Activated naive CD4-positive, alpha-beta T cell treated with anti-CD3 and anti-CD28 coated beads, Interleukin-2, amount 10 ng/mL, durations not matched to agents 7 days and 5 days (primary cell): ENCODE data around the gene LZTR1.
A peak's percentile ranks its signal among the peaks of the same experiment; 100 is the strongest.

ENCODE experiments used
- CTCF ChIA-PET: fragments of 350-600 bp; sonication (Branson Sonifier 250); formaldehyde crosslinking; loops from one replicate; lab custom pipeline; 2021; ENCODE audit warnings: antibody characterized with exemption; lab: Charles Lee
- DNase-seq: peaks from one replicate; pipeline ENCODE4 v3.0.0-alpha.2; 2020
- H3K27ac Mint-ChIP-seq: one replicate; pipeline ENCODE4 v1.8.0; 2021; ENCODE audit warnings: mild to moderate bottlenecking, moderate library complexity, mixed read lengths
- H3K27me3 Mint-ChIP-seq: one replicate; pipeline ENCODE4 v1.8.0; 2021; ENCODE audit warnings: mild to moderate bottlenecking, mixed read lengths
- H3K36me3 Mint-ChIP-seq: one replicate; pipeline ENCODE4 v1.8.0; 2021; ENCODE audit warnings: mixed read lengths
- H3K4me1 Mint-ChIP-seq: one replicate; pipeline ENCODE4 v1.8.0; 2021; ENCODE audit warnings: mixed read lengths
- H3K4me3 Mint-ChIP-seq: one replicate; pipeline ENCODE4 v1.8.0; 2021; ENCODE audit warnings: mild to moderate bottlenecking, moderate library complexity, mixed read lengths
- H3K9me3 Mint-ChIP-seq: one replicate; pipeline ENCODE4 v1.8.0; 2021; ENCODE audit warnings: mixed read lengths

The LZTR1 gene

GRCh38 chr22:20944042-20944441 lies 38.1 kb upstream of the LZTR1 start:
- CTCF ChIA-PET: no interaction called here
- Mint-ChIP-seq H3K9me3 (no peaks in the 10 kb centered on the region), H3K27ac (no peak overlapping the region), H3K4me1 (peaks cover 38% of the 10 kb centered on the region), H3K27me3 (no peaks in the 10 kb centered on the region), H3K36me3 (peaks cover 40% of the 10 kb centered on the region), H3K4me3 (no peak overlapping the region)
- no peak for DNase-seq

DNA sequence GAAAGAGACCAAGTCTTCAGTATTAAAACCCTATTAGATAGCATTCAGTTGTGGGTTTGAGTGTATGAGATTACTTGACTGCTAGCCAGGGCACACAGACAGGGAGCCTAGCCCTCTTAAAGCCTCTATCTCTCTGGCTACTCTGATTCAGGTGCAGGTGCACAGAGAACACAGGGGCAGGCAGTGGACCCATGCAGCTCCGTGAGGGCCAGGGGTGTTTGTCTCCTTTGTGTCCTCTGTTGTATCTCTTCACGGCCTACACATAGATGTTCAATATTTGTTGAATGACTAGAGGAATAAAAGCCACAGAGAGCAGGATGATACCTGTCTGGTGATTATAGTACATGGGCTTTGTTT lies 36.5 kb upstream of the LZTR1 start:
- CTCF ChIA-PET: no interaction called here
- Mint-ChIP-seq H3K4me1 (peaks cover 44% of the 10 kb centered on the region), H3K36me3 (peaks cover 43% of the 10 kb centered on the region), H3K27ac (no peak overlapping the region), H3K9me3 (no peaks in the 10 kb centered on the region), H3K27me3 (no peaks in the 10 kb centered on the region), H3K4me3 (no peak overlapping the region)
- DNase-seq: no peak

- H3K4me1 Mint-ChIP-seq: peaks cover 40% of the 10 kb centered on the region
- no peak overlapping the region for H3K4me3 Mint-ChIP-seq
- H3K27me3 Mint-ChIP-seq: no peaks in the 10 kb centered on the region
- peaks cover 42% of the 10 kb centered on the region for H3K36me3 Mint-ChIP-seq
- DNase-seq: no peak
- H3K27ac Mint-ChIP-seq: peak overlapping the region; percentile 11
- CTCF ChIA-PET: no interaction called here
- H3K9me3 Mint-ChIP-seq: no peaks in the 10 kb centered on the region
Observed at GRCh38 chr22:20946080-20946986, 35.8 kb upstream of the LZTR1 start.

- Mint-ChIP-seq H3K4me1 (peaks cover 40% of the 10 kb centered on the region), H3K27ac (no peak overlapping the region), H3K9me3 (no peaks in the 10 kb centered on the region), H3K27me3 (no peaks in the 10 kb centered on the region), H3K4me3 (no peak overlapping the region), H3K36me3 (peaks cover 45% of the 10 kb centered on the region)
- CTCF ChIA-PET: no interaction called here
- no peak for DNase-seq
Observed at GRCh38 chr22:20946991-20947390, 35.1 kb upstream of the LZTR1 start.

DNA sequence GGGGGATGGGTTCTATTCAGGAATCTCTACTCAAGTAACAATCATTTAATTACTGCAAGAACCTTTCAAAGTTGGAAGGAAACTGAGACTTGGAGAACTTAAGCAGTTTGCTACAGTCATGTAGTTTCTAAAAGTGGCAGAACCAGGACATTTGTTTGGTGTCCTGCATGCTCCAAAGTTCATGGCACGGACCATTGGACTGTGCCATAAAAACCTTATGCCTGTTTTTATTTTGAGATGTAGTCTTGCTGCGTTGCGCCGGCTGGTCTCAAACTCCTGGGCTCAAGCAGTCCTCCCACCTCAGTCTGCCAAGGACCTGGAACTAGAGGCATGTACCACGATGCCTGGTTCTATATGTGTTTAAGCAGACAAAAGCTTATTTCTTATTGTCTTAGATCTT lies 33.6 kb upstream of the LZTR1 start:
- peaks cover 48% of the 10 kb centered on the region for H3K36me3 Mint-ChIP-seq
- H3K4me1 Mint-ChIP-seq: peaks cover 40% of the 10 kb centered on the region
- no peaks in the 10 kb centered on the region for H3K9me3 Mint-ChIP-seq
- CTCF ChIA-PET: interaction anchor here (1.0 kb wide), 1 partner anchor 11 kb away, joined by 3 read pairs; no protein-coding TSS in a partner anchor
- H3K27me3 Mint-ChIP-seq: no peaks in the 10 kb centered on the region
- no peak for DNase-seq
- no peak overlapping the region for H3K4me3 Mint-ChIP-seq
- H3K27ac Mint-ChIP-seq: no peak overlapping the region

DNA sequence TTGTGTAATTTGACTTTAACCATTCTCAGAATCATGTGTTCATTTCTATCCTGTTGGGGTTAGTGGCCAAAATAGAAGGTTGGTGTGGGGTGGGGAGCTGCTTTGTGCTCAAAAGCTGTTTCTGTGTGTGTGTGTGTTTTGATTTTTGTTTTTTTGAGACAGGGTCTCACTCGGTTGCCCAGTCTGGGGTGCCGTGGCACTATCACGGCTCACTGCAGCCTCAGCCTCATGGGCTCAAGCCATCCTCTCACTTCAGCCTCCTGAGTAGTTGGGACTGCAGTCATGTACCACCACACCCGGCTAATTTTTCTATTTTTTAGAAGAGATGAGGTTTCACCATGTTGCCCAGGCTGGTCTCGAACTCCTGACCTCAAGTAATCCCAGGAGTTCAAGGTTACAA lies 33.1 kb upstream of the LZTR1 start:
- DNase-seq: no peak
- H3K9me3 Mint-ChIP-seq: no peaks in the 10 kb centered on the region
- H3K4me1 Mint-ChIP-seq: peaks cover 35% of the 10 kb centered on the region
- H3K27ac Mint-ChIP-seq: no peak overlapping the region
- CTCF ChIA-PET: interaction anchor here (1.0 kb wide), 1 partner anchor 11 kb away, joined by 3 read pairs; no protein-coding TSS in a partner anchor
- no peak overlapping the region for H3K4me3 Mint-ChIP-seq
- no peaks in the 10 kb centered on the region for H3K27me3 Mint-ChIP-seq
- H3K36me3 Mint-ChIP-seq: peaks cover 50% of the 10 kb centered on the region

- H3K4me3 Mint-ChIP-seq: no peak overlapping the region
- H3K36me3 Mint-ChIP-seq: peaks cover 52% of the 10 kb centered on the region
- no peak for DNase-seq
- no peaks in the 10 kb centered on the region for H3K27me3 Mint-ChIP-seq
- no peaks in the 10 kb centered on the region for H3K9me3 Mint-ChIP-seq
- H3K4me1 Mint-ChIP-seq: peaks cover 35% of the 10 kb centered on the region
- CTCF ChIA-PET: no interaction called here
- H3K27ac Mint-ChIP-seq: peak overlapping the region; percentile 68
Observed at GRCh38 chr22:20949698-20950183, 32.4 kb upstream of the LZTR1 start.

- H3K27me3 Mint-ChIP-seq: peaks cover 4% of the 10 kb centered on the region
Observed at GRCh38 chr22:20951151-20951931, 30.8 kb upstream of the LZTR1 start.

GRCh38 chr22:20951932-20952380 lies 30.1 kb upstream of the LZTR1 start:
- no peak for DNase-seq
- Mint-ChIP-seq H3K36me3 (peaks cover 50% of the 10 kb centered on the region), H3K4me3 (no peak overlapping the region), H3K9me3 (no peaks in the 10 kb centered on the region), H3K4me1 (peaks cover 30% of the 10 kb centered on the region), H3K27ac (no peak overlapping the region), H3K27me3 (peaks cover 10% of the 10 kb centered on the region)
- CTCF ChIA-PET: interaction anchor here (0.9 to 3.1 kb wide), 2 partner anchors 10 to 26 kb away, joined by 3 to 16 read pairs; no protein-coding TSS in a partner anchor

More at GRCh38 chr22:20951151-20951931, 30.8 kb upstream of the LZTR1 start:
- H3K4me1 Mint-ChIP-seq: peaks cover 31% of the 10 kb centered on the region
- H3K9me3 Mint-ChIP-seq: no peaks in the 10 kb centered on the region
- CTCF ChIA-PET: interaction anchor here (3.1 kb wide), 1 partner anchor 10 kb away, joined by 16 read pairs; no protein-coding TSS in a partner anchor
- no peak overlapping the region for H3K27ac Mint-ChIP-seq
- no peak for DNase-seq
- H3K4me3 Mint-ChIP-seq: no peak overlapping the region
- peaks cover 52% of the 10 kb centered on the region for H3K36me3 Mint-ChIP-seq

DNA sequence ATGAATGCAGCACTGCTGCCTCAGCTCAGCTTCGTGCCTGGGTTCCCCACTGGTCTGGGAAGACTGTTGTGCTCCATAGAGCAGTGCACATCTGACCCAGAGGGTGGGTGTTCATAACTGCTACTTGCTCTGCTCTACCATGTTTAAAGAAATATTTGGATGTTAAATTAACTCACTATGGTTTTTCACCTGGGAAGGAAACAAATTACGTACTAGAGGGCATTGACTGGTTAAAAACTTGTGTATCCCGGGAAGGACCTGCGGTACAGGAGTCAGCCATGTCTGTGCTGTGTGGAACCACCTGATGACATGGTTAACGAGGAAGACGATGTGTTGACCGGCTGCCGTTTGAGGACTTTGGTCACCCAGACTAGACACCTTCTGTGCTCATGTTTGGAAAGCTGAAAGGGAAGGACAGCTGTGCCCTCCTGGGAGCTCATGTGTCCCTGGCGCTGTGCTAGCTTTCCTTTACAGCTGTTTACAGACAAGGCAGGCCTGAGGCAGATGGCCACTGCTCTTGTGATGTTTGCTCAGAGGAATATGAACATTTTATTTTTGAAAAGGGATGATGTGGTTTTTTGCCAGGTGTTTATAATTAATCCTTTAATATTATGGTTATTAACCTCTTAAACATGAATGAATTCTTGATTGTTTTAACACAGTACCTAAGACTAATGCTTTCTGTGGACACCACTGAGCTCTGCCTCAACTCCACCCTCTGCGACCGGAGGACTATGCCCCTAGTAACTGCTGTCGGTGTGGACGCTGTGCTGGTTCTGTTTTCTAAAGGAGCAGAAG lies 29.4 kb upstream of the LZTR1 start:
- Mint-ChIP-seq H3K9me3 (no peaks in the 10 kb centered on the region), H3K27ac (no peak overlapping the region), H3K27me3 (peaks cover 18% of the 10 kb centered on the region), H3K4me3 (no peak overlapping the region), H3K36me3 (peaks cover 46% of the 10 kb centered on the region), H3K4me1 (peaks cover 33% of the 10 kb centered on the region)
- CTCF ChIA-PET: interaction anchor here (0.9 to 3.1 kb wide), 2 partner anchors 9 to 27 kb away, joined by 3 to 16 read pairs; no protein-coding TSS in a partner anchor
- DNase-seq: no peak

DNA sequence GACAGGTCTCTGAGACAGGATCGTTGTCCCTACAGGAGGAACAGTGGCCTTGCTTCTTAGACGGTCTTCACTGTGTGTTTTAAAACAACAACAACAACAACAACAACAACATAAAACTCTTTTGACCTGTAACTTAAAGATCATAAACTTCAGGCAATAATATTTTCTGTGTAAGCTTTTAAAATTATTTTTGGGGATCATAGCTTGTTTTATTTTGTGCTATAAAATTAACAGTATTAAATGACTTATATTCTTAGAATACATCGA lies 28.8 kb upstream of the LZTR1 start:
- CTCF ChIA-PET: interaction anchor here (3.1 kb wide), 1 partner anchor 8 kb away, joined by 16 read pairs; no protein-coding TSS in a partner anchor
- no peak for DNase-seq
- Mint-ChIP-seq H3K4me1 (peaks cover 33% of the 10 kb centered on the region), H3K36me3 (peaks cover 40% of the 10 kb centered on the region), H3K9me3 (no peaks in the 10 kb centered on the region), H3K4me3 (no peak overlapping the region), H3K27me3 (peaks cover 23% of the 10 kb centered on the region), H3K27ac (no peak overlapping the region)

DNA sequence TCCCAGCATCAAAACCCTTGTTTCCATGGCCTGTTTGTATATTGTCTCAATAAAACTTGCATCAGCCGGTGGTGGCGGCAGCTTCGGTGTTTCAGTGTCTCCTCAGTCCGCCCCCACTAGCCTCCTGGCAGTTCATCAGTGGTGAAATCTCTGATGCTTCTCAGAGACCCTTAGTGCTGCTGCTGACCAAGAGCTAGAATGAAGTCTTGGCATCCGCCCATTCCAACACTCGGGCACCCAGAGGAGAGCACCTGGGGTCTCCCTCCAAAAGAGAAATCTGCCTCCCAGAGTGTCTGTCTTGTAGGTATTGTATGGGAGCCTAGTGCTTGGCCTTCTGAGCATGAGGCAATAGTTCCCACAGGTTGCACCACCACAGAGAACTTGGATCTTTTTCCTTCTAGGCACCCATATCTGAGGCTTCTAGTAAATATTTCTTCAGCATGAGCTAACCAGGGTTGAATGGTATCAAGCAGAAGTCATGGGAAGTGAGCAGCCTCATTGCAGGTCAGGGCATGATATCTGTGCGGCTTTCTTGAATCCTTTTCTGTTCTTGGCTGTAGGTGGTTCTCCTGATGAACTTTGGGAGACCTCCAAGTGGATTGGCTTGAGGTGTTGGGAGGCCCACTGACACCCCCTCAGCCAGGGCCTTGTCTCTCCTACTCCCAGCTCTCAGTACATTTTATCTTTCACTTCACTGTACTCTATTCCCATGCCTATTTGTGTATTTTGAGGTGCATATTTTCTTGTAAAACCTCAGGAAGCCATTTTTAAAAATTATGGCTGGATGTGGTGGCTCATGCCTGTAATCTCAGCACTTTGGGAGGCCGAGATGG lies 28.2 kb upstream of the LZTR1 start:
- no peak for DNase-seq
- H3K9me3 Mint-ChIP-seq: no peaks in the 10 kb centered on the region
- peaks cover 27% of the 10 kb centered on the region for H3K4me1 Mint-ChIP-seq
- no peak overlapping the region for H3K4me3 Mint-ChIP-seq
- H3K27me3 Mint-ChIP-seq: peaks cover 29% of the 10 kb centered on the region
- CTCF ChIA-PET: interaction anchor here (3.1 kb wide), 1 partner anchor 8 kb away, joined by 16 read pairs; no protein-coding TSS in a partner anchor
- peaks cover 39% of the 10 kb centered on the region for H3K36me3 Mint-ChIP-seq
- H3K27ac Mint-ChIP-seq: no peak overlapping the region

DNA sequence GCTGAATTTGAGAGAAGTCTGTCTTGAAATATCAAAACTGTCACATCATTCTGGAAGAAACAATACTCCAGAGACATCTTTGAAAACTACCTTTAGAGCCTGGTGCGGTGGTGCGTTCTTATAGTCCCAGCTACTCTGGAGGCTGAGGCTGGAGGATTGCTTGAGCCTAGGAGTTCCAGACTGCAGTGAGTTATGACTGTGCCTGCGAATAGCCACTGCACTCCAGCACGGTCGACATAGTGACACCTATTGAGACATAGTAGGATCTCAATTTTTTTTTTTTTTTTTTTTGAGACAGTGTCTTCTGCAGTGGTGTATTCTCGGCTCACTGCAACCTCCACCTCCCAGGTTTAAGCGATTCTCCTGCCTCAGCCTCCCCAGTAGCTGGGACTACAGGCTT lies 26.5 kb upstream of the LZTR1 start:
- H3K4me1 Mint-ChIP-seq: peaks cover 14% of the 10 kb centered on the region
- peaks cover 40% of the 10 kb centered on the region for H3K27me3 Mint-ChIP-seq
- no peaks in the 10 kb centered on the region for H3K9me3 Mint-ChIP-seq
- CTCF ChIA-PET: interaction anchor here (1.1 to 1.5 kb wide), 2 partner anchors 8 to 69 kb away, joined by 3 read pairs; no protein-coding TSS in a partner anchor
- no peak overlapping the region for H3K27ac Mint-ChIP-seq
- DNase-seq: no peak
- peaks cover 29% of the 10 kb centered on the region for H3K36me3 Mint-ChIP-seq
- H3K4me3 Mint-ChIP-seq: no peak overlapping the region
